Ishikawa (cell line): ENCODE data around the gene NTSR1.

Source experiments
- CEBPB ChIP-seq: IDR thresholded peaks from 2 replicates; pipeline ENCODE4 v1.6.1; 2012
- CREB1 ChIP-seq: IDR thresholded peaks from 2 replicates; pipeline ENCODE4 v1.6.1; 2012; ENCODE audit warnings: low read depth
- EP300 ChIP-seq: IDR thresholded peaks from 2 replicates; pipeline ENCODE4 v1.6.1; 2012; ENCODE audit warnings: borderline replicate concordance
- FOXM1 ChIP-seq: IDR thresholded peaks from 2 replicates; pipeline ENCODE4 v1.6.1; 2012; ENCODE audit warnings: low read depth, borderline replicate concordance
- MAX ChIP-seq: IDR thresholded peaks from 2 replicates; pipeline ENCODE4 v1.6.1; 2012
- NFIC ChIP-seq: IDR thresholded peaks from 2 replicates; pipeline ENCODE4 v1.6.1; 2012
- RAD21 ChIP-seq: IDR thresholded peaks from 2 replicates; pipeline ENCODE4 v1.6.1; 2012; ENCODE audit warnings: low read depth
- REST ChIP-seq: IDR thresholded peaks from 2 replicates; pipeline ENCODE4 v1.6.1; 2012; ENCODE audit warnings: low read depth, mild to moderate bottlenecking
- TAF1 ChIP-seq: IDR thresholded peaks from 2 replicates; pipeline ENCODE4 v1.6.1; 2012; ENCODE audit warnings: low read depth, mild to moderate bottlenecking
- TEAD4 ChIP-seq: IDR thresholded peaks from 2 replicates; pipeline ENCODE4 v1.6.1; 2012
- USF1 ChIP-seq: IDR thresholded peaks from 2 replicates; pipeline ENCODE4 v1.6.1; 2012
- YY1 ChIP-seq: IDR thresholded peaks from 2 replicates; pipeline ENCODE4 v1.6.1; 2012; ENCODE audit warnings: low read depth

GRCh38 chr20:62697468-62697912, 11.1 kb upstream of the NTSR1 start:
- TF ChIP-seq CREB1 (no peak), MAX (no peak), FOXM1 (no peak), YY1 (no peak), EP300 (no peak), CEBPB (no peak), TEAD4 (no peak), REST (no peak), RAD21 (no peak), TAF1 (no peak), NFIC (no peak), USF1 (no peak)
